Psoas muscle (tissue), 8 donors: ENCODE data around the gene CCDC152. TPM values are rescaled to one million over a fixed set of nuclear protein-coding genes. Genes with fewer than 3 reads are reported as not detected.
"Not testable (repeated sequence)": the region's sequence is repeated elsewhere in the genome, so short reads cannot be mapped to it uniquely, and the experiment has no call there.

Experiments used
- ATAC-seq, 4 donors: fragments of 200-7000 bp; cut with Tn5 transposase; one replicate each; pipeline ENCODE4 v1.9.1; 2020; ENCODE audit warnings: moderate library complexity in 3 of 4, mild to moderate bottlenecking in 2 of 4
- DNase-seq, 2 donors: peaks; one replicate each; pipeline ENCODE4 v3.0.0-alpha.2; 2020
- H3K27ac ChIP-seq: fragments of 200-600 bp; one replicate; pipeline ENCODE4 v1.8.0; 2022
- H3K27me3 ChIP-seq, 3 donors: fragments of 200-600 bp in 1 of 3; one replicate each; pipeline versions ENCODE4 v1.6.1 to v1.8.0; 2013 to 2022; ENCODE audit warnings: low read length in 2 of 3, mild to moderate bottlenecking in 2 of 3, moderate library complexity in 1 of 3; ENCODE audit not compliant: insufficient read depth in 3 of 3
- H3K36me3 ChIP-seq, 2 donors: fragments of 200-600 bp in 1 of 2; one replicate each; pipeline versions ENCODE4 v1.6.1 to v1.8.0; 2013 to 2022; ENCODE audit warnings: low read depth in 1 of 2, mild to moderate bottlenecking in 1 of 2, moderate library complexity in 1 of 2; ENCODE audit not compliant: insufficient read depth in 1 of 2
- H3K4me1 ChIP-seq: fragments of 200-600 bp; one replicate; pipeline ENCODE4 v1.8.0; 2022
- H3K4me3 ChIP-seq: fragments of 200-600 bp; one replicate; pipeline ENCODE4 v1.8.0; 2022; ENCODE audit warnings: mild to moderate bottlenecking
- H3K9me3 ChIP-seq: fragments of 200-600 bp; one replicate; pipeline ENCODE4 v1.8.0; 2022
- WGBS, 3 donors: extraction: QIAGEN DNeasy Blood & Tissue Kit; methylation state at CpG; one replicate each; pipeline versions ENCODE4 v1.1.6 to v1.1.7; 2013; 5-methylcytosine and 5-hydroxymethylcytosine counted together
- intact Hi-C, 2 donors: fragments of 100-400 bp; cut with DNase I; formaldehyde crosslinking; loops; one replicate each; pipeline versions ENCODE4 v1.11.0 to v1.14.2; 2022
- polyA plus RNA-seq, 3 donors: library from polyadenylated mRNA; stranded (reverse); fragments of 200-250 nt; gene quantifications; one replicate each; pipeline ENCODE4 v1.2.3, GENCODE V29; 2013
- total RNA-seq, 4 donors: library from RNA; stranded (reverse); fragmentation: NEBNext Ultra II Directional in 2 of 4; extraction: Animal tissue kit (Norgen Biotek cat#: 25700) in 2 of 4; gene quantifications; one replicate each; pipeline versions ENCODE4 v1.2.1 to v1.2.4, GENCODE V29; 2021 to 2023
- TF ChIP-seq, protein P1 (sequence below): fragments of 200-600 bp; IDR thresholded peaks from one replicate; pipeline ENCODE4 v1.8.0; 2022; ENCODE audit warnings: antibody characterized with exemption
- donor health status: healthy with polysubstance abuse.
- donor health status: DM: no; HTN: no; CAD: no; lungs with moderate emphysema.
- donor health status: Bipolar disorder and iron deficiency.
- donor health status: healthy.
- donor health status: DM: yes; HTN: yes; CAD: no.
- donor health status: DM: no; HTN: no; CAD: no.
- donor health status: DM: no; HTN: no; CAD: no.
- donor health status: DM: yes; HTN: yes; CAD: no.

The CCDC152 gene
- total and polyA plus RNA-seq, 7 donors = 0.21 to 0.88 (median 0.54) TPM

- Histone ChIP-seq H3K36me3 (peaks cover 0 to 37% of the 10 kb centered on the region in 2 donors), H3K4me1 (no peaks in the 10 kb centered on the region), H3K27ac (no peak overlapping the region), H3K27me3 (no peaks in the 10 kb centered on the region), H3K4me3 (no peak overlapping the region), H3K9me3 (no peaks in the 10 kb centered on the region)
- DNase-seq (no peak), ATAC-seq (no peak)
- 76 to 82% (median 78%) methylated on average over 6 of the region's 6 CpGs for WGBS, 3 donors
- TF ChIP-seq, protein P1, sequence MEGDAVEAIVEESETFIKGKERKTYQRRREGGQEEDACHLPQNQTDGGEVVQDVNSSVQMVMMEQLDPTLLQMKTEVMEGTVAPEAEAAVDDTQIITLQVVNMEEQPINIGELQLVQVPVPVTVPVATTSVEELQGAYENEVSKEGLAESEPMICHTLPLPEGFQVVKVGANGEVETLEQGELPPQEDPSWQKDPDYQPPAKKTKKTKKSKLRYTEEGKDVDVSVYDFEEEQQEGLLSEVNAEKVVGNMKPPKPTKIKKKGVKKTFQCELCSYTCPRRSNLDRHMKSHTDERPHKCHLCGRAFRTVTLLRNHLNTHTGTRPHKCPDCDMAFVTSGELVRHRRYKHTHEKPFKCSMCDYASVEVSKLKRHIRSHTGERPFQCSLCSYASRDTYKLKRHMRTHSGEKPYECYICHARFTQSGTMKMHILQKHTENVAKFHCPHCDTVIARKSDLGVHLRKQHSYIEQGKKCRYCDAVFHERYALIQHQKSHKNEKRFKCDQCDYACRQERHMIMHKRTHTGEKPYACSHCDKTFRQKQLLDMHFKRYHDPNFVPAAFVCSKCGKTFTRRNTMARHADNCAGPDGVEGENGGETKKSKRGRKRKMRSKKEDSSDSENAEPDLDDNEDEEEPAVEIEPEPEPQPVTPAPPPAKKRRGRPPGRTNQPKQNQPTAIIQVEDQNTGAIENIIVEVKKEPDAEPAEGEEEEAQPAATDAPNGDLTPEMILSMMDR = no peak
- intact Hi-C loops = no loop called here
These were observed 36.4 kb upstream of the CCDC152 start for GRCh38 chr5:42720251-42720650.

DNA sequence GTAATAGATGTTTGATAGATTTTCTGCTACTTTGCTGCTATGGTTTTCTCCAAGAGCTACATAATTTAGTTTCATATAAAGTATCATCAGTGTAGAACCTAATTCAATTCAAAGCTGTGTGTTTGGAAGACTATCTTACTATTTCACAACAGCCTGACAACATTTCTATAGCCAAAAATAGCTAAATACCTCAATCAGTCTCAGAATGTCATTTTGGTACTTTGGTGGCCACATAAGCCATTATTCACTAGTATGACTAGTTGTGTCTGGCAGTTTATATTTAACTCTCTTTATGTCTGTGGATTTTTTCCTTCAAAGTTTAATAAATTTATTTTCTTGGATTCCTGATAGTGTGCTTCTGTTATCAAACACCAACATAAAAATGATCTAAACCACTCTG, 35.1 kb upstream of the CCDC152 start:
- intact Hi-C loops = no loop called here
- peaks cover 0 to 37% of the 10 kb centered on the region in 2 donors for H3K36me3 ChIP-seq

DNA sequence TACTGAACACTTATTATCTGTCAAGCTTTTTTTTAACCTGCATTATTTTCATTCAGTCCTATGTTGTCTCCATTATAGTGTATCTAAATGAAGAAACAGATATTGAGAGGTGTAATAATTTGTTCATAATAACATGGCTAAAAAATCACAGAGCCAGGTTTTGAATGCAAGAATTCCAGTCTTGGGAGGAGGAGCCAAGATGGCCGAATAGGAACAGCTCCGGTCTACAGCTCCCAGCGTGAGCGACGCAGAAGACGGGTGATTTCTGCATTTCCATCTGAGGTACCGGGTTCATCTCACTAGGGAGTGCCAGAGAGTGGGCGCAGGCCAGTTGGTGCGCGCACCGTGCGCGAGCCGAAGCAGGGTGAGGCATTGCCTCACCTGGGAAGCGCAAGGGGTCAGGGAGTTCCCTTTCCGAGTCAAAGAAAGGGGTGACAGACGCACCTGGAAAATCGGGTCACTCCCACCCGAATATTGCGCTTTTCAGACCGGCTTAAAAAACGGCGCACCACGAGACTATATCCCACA, 22.0 kb upstream of the CCDC152 start:
- 97 to 100% (median 98%) methylated on average over 14 to 15 of the region's 24 CpGs for WGBS, 3 donors
- H3K27ac ChIP-seq, H3K36me3 ChIP-seq, ATAC-seq, H3K9me3 ChIP-seq, H3K27me3 ChIP-seq, H3K4me1 ChIP-seq, H3K4me3 ChIP-seq, DNase-seq, intact Hi-C loops: not testable (repeated sequence)

More for the DNA sequence above, 35.1 kb upstream of the CCDC152 start:
- Histone ChIP-seq H3K27ac (no peak overlapping the region), H3K27me3 (no peaks in the 10 kb centered on the region), H3K4me1 (no peaks in the 10 kb centered on the region), H3K9me3 (no peaks in the 10 kb centered on the region), H3K4me3 (no peak overlapping the region)
- TF ChIP-seq, protein P1 = no peak
- DNase-seq (no peak), ATAC-seq (no peak)

DNA sequence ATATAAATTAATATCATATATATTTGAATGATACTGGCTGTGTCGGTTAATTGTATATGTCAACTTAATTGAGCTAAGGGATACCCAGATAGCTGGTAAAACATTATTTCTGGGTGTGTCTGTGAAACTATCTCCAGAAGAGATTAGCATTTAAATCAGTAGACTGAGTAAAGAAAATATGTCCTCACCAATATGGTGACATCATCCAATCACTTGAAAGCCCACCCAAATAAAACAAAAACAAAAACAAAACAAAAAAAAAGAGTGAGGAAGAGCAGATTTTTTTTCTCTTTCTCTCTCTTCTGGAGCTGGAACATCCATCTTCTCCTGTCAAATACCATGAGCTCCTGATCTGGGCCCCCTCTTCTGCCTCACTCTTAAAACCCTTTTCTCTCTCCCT, 15.7 kb upstream of the CCDC152 start:
- WGBS, 3 donors = 93 to 97% (median 97%) methylated on average over 1 of the region's 1 CpG
- Histone ChIP-seq H3K4me1 (no peaks in the 10 kb centered on the region), H3K27me3 (no peaks in the 10 kb centered on the region), H3K27ac (no peak overlapping the region), H3K9me3 (no peaks in the 10 kb centered on the region), H3K36me3 (no peaks in the 10 kb centered on the region), H3K4me3 (no peak overlapping the region)
- DNase-seq (no peak), ATAC-seq (no peak)
- TF ChIP-seq, protein P1 = no peak
- intact Hi-C loops = no loop called here

GRCh38 chr5:42745426-42745825, 11.2 kb upstream of the CCDC152 start:
- TF ChIP-seq, protein P1 = peak; percentile 8
- no peak for DNase-seq
- intact Hi-C loops = no loop called here

More at GRCh38 chr5:42745426-42745825, 11.2 kb upstream of the CCDC152 start:
- H3K4me3 ChIP-seq = no peak overlapping the region
- no peaks in the 10 kb centered on the region for H3K36me3 ChIP-seq
- ATAC-seq = no peak
- H3K4me1 ChIP-seq = no peaks in the 10 kb centered on the region
- no peak overlapping the region for H3K27ac ChIP-seq
- WGBS, 3 donors = 20 to 21% (median 21%) methylated on average over 4 of the region's 4 CpGs
- no peaks in the 10 kb centered on the region for H3K27me3 ChIP-seq
- no peaks in the 10 kb centered on the region for H3K9me3 ChIP-seq
